ENCODE data around the gene ACACA. TPM values are rescaled to one million over a fixed set of nuclear protein-coding genes. Genes with fewer than 3 reads are reported as not detected.
A peak's percentile ranks its signal among the peaks of the same experiment; 100 is the strongest.

The ACACA gene
- total RNA-seq, 1 donor from 2014 or later: 85.3 TPM

DNA sequence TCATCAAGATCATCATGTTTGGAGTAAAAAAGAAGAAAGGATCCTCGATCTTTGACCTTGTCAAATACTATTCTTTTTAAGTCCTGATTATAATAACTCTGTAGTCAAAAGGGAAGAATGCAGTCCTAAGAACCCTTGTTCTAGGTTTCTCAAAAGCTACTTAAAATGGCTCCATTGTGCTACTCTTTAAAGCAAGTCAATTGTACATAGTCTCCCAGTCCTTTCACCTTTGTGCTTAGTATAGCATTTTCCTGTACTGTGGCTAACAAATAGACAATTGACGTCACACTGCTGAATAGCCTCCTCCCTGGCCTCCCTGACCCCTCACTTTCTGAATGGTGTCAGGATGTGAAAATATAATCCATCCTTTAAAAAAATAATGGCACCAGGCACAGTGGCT is 285.0 kb downstream of the ACACA start:
- no peak for DNase-seq (ENCODE audit: low spot score)
- ATAC-seq: no peak
- intact Hi-C loops (cut with DNase I): no loop called here

DNA sequence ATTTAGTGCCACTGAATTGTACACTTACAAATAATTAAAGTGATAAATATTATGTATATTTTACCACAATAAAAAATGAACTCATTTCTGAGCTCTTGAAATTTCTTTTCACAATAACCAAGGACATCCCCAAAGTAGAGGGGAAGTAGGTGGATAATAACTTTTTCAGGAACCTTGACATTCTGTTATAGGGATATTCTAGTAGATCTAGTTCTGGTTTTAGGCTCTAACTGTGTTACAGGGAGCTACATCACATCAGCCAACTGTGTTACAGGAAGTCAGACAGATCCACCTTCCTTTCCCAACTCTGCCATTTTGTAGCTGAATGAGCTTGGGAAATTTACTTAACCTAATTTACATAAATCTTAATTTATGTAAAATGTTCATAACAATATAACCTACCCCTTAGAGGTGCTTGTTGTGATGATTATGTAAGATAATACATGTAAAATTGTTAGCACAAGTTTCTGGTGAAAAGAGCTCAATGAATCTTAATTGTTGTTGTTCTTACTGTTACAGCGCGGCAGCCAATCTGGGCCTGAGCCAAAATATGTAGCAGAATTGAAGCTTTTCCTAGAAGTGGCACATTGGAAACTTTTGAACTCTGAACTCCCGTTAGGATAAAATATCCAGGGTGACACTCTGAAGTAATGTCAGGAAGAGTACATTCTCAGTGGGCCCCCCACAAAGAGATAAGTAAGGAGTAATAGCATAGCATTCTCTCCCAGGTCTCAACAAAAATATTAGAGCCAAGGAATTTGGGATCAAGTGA is 288.1 kb downstream of the ACACA start:
- DNase-seq (ENCODE audit: low spot score) (no peak), ATAC-seq (no peak)
- intact Hi-C loops (cut with DNase I): no loop called here

DNA sequence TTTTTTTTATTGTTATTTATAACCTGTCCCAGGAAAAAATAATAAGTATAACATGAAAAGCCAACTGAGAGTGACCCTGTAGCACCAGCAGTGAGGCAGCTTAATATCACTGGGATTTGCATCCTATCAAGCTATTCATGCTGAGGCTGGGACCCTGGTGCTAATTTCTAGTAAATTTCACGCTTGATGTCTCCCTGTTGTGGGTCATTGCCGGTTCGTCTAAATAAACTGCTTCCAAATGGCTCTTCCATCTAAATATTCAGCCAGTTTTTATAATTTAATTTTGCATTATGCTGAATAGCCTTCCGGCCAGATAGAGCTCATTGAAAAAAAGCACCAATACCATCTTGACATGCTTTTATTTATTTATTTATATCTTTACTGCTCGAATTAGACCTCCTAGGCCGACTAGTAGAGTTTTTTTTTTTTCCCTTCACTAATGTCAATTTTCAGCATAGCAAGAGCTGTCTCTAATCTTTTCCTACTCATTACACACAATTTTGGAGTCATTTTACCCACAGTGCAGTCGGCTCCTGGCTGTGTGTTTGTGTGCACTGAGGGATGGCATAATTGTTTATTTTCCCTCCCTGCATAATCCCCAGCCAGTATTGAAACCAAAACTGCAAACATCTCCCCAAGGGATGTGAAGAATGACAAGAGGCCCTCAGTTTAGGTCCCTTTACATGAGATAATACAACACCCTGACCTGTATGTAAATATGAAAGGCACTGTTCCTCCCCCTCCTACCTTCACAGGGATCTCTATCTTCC is 289.1 kb downstream of the ACACA start:
- no peak for ATAC-seq
- intact Hi-C loops (cut with DNase I): no loop called here
- no peak for DNase-seq (ENCODE audit: low spot score)

DNA sequence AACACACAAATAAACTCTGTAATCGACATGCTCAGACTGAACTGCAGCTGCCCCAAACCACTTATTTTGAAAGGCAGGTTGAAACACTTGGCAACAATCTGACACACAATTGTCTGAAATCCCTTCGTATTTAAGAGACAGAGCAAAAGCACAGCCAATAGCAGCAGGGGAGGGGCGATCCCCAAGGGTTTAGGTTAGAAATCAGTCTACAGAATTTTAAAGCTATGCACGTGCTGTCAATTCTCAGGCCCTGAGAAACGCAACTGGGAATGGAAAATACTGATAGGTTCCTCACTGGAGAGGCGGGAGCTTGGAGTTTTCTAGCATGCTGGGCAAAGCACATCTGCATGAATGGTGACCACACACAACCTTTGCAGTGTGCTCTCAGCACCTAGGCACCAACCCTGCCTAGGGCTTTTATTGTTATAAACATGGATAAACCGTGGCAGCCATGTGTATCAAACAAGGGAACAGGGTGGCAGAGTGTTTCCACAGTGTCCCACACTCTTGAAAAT is 289.9 kb downstream of the ACACA start:
- ATAC-seq (no peak), DNase-seq (ENCODE audit: low spot score) (no peak)
- intact Hi-C loops (cut with DNase I): no loop called here

- intact Hi-C loops (cut with DNase I): no loop called here
- ATAC-seq (no peak), DNase-seq (ENCODE audit: low spot score) (no peak)
These were observed 295.3 kb downstream of the ACACA start for GRCh38 chr17:37111329-37111728.

DNA sequence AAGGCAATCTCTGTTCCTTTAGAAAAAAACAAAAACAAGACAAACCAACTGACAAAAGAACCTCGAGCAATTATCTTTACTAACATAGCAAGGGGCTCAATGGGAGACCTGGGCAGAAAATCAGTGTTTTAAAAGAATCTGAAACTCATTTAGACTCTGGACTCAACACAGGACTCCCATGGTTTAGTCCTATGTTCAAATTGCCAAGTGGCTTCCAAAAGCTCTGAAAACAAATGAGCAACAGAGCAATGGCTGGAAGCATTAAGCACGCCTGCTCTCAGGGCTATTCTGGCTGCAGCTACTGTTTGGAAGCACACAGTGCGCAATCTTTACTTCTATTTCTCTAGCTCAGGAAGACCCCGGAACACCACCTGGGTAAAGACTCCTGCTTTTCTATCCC is 295.9 kb downstream of the ACACA start:
- intact Hi-C loops (cut with DNase I): no loop called here
- no peak for DNase-seq (ENCODE audit: low spot score)
- ATAC-seq: no peak

DNA sequence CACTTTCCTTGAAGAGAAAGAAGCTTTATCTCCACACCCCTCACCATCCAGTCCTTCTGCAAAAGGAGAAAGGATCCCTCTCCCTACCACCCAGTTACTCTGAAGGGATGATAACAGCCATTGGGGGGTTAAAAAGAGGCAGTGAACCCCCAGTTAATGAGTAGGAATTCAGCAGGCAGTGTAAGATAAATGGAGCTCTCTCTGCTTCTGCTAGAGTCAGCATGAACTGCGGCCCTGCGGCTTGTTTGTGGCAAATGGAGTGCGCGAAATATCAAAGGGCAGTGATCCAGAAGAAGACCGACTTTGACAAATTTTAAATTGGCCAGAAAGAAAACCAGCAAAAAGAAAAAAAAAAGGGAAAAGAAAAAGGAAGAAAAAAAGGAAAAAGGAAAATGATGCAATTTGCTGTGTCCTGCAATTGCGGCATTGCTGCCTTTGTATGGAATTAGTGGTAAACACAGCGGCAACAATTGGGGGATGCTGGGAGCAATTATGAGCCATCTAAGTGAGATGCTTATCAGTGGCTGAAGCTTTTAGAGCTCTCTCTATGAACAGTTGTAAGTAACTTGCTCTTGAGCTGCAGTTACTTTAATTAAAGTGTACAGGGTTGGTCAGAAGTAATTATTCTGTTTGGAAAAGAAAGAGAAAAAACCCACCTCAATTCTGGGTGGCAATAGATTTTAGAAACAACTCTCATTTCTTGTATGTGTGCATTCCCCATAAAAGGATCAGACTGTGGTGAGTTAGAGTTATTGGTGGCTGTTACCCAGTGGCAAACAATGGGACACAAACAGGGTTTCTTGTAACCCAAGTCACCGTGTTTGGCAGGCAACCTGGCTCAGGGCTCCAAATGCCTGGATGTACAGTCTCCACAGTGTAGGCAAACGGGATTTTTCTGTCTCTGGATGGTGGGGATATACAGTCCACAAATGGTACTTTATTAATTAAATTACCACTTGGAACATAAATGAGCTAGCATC is 296.6 kb downstream of the ACACA start:
- no peak for DNase-seq (ENCODE audit: low spot score)
- no peak for ATAC-seq
- intact Hi-C loops (cut with DNase I): no loop called here

GRCh38 chr17:37109106-37109505 is 297.5 kb downstream of the ACACA start:
- no peak for ATAC-seq
- intact Hi-C loops (cut with DNase I): no loop called here
- DNase-seq (ENCODE audit: low spot score): no peak

- ATAC-seq (peak; percentile 68), DNase-seq (ENCODE audit: low spot score) (no peak)
- intact Hi-C loops (cut with DNase I): no loop called here
These were observed 299.1 kb downstream of the ACACA start for GRCh38 chr17:37107406-37108083.

DNA sequence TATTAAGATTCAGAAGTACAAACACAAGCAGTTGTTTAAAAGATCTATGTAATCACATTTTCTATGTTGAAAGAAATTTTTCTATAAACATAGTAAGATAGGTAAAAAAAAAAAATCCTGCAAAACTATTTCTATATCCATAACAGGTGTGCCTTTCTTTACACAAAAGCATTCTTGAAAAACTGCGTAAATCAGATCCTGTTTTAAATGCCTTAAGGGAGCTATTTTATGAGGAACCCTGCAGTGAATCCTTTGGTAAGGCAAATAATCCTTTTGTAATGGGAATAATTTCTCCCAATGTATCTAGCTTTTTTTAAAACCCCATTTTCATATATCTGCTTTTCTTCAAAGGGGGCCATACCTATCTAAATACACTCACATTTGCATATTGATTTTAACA is 300.6 kb downstream of the ACACA start:
- no peak for DNase-seq (ENCODE audit: low spot score)
- no peak for ATAC-seq
- intact Hi-C loops (cut with DNase I): no loop called here

DNA sequence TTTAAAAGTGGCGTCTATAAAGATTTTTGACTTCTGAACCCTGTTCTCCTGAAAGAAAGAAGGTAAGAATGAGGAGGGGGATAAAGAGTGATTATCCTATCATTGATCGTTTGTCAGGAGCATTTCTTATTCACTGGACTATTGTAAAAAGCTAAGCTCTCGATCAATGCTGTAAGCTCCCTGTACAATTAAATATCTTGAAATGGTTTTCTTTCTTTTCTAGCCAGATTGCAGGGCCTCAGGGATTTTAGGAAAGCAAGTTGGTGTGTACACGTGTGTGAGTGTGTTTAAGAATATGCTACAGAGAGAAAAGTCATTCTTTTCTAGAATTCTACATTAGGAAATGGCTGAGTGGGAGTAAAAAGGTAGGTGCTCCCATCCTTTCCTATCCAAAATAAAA is 303.4 kb downstream of the ACACA start:
- intact Hi-C loops (cut with DNase I): no loop called here
- ATAC-seq (no peak), DNase-seq (ENCODE audit: low spot score) (no peak)

DNA sequence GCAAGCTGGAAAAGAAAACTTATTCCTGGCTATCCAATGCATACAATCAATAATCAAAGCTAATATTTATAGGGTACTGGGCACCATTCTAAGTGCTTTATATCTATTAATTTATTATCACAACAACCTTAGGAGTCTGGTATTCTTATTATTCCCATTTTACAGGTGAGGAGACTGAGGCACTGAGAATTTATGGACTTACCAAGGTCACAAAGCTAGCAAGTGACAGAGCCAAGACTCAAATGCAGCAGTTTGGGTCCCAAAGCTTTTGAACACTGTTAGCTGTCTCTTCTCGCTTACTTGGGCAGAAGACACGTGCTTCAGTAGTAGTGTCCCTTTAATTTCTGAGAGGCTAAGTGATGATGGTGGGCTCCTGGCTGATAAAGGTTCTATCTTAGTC is 305.3 kb downstream of the ACACA start:
- no peak for ATAC-seq
- intact Hi-C loops (cut with DNase I): no loop called here
- DNase-seq (ENCODE audit: low spot score): no peak

DNA sequence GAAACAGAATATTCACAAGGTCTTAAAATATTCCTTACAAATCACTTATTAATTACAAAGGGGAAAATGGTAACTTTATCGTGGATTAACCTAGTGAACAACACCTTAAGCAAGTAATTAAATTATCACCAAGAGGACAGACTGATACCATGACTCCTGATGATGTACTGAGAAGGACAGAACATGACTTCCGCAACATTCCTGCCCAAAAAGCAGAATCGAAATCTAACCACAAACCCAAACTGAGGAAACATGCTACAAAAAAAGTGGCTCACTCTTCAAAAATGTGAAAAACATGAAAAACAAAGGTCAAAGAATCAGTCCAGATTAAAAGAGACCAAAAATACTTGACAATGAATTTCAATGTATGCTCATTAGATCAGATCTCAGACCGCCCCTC is 306.4 kb downstream of the ACACA start:
- DNase-seq (ENCODE audit: low spot score) (no peak), ATAC-seq (no peak)
- intact Hi-C loops (cut with DNase I): no loop called here

DNA sequence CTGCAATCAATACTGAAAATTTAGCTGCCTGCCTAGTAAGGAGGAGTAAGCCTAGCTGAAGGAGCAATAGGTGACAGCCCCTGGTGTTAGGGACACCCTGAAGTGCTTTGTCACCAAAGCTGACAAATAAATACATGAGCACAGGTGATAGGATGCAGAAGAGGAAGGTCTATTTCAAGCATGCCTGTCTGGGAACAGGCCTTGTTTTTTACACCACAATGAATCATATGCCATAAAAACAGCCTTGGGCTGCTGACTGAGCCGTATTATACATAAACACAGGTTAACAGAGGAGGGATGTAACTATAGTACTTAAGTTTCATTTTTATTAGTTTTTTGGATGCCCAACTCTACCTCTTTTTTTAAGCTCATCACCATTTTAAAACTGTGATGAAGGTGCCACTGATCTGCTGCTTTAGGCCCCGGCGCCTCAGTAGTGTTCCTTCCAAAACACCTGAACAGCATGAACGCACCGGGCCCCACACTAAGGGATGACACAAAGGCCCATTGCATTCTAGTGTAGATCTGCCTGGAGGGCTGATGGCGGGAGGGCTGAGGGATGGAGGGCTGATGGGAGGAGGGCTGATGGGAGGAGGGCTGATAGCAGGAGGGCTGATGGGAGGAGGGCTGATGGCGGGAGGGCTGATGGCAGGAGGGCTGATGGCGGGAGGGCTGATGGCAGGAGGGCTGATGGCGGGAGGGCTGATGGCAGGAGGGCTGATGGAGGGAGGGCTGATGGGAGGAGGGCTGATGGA is 307.5 kb downstream of the ACACA start:
- intact Hi-C loops (cut with DNase I): no loop called here
- ATAC-seq (no peak), DNase-seq (ENCODE audit: low spot score) (no peak)

DNA sequence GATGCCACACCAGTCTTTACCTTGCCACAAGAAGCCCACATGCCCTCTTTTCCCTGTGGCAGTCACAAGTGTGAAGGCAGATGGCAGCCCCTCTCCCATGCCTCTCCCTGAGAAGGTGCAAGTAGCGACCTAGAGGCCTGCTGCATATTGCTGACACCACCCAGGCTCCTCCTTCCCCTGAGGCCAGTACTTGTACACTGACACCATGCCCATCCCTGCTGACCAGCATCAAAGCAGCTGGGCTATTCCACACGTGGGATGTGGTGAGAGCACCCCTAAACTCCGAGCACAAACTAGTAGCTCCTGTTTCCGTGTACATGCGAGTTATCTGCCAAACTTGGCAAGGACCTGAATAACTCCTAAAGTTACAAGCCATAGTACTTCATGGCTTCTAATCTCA is 308.5 kb downstream of the ACACA start:
- ATAC-seq: no peak

GRCh38 chr17:37097154-37097553 is 309.5 kb downstream of the ACACA start:
- intact Hi-C loops (cut with DNase I): no loop called here
- DNase-seq (ENCODE audit: low spot score) (no peak), ATAC-seq (no peak)

More for the DNA sequence above, 308.5 kb downstream of the ACACA start:
- intact Hi-C loops (cut with DNase I): no loop called here
- DNase-seq (ENCODE audit: low spot score): no peak

DNA sequence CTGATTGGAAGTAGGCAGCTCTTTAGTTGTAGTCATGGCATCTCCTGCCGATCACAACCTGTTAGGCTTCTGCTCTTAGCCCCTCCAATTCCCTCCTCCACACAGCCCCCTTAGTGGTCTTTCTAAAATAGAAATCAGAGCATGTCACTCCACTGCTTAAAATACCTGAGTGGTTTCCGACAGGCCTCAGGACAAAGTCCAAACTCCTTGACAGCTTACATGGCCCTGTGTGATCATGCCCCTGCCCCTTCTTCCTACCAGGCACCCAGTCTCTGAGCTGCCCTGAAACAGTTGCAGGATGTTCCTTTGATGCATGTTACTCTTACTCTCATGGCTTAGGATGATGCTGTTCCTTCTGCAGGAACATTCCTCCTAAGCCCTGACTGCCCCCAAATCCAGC is 310.6 kb downstream of the ACACA start:
- no peak for DNase-seq (ENCODE audit: low spot score)
- ATAC-seq: no peak
- intact Hi-C loops (cut with DNase I): no loop called here

GRCh38 chr17:37094391-37094790 is 312.2 kb downstream of the ACACA start:
- DNase-seq (ENCODE audit: low spot score) (no peak), ATAC-seq (no peak)
- intact Hi-C loops (cut with DNase I): no loop called here
